GM12878 (cell line): ENCODE results near the gene CAMK1. TPM values are rescaled to one million over a fixed set of nuclear protein-coding genes. Genes with fewer than 3 reads are reported as not detected.

Experiments used
- E2F4 ChIP-seq: IDR thresholded peaks from 2 replicates; pipeline ENCODE4 v1.6.1; 2012; ENCODE audit warnings: low read depth, low read length, improper control_type of control experiment
- EGR1 ChIP-seq, 2 experiments: IDR thresholded peaks; 1 replicate in 1 of 2; 2 replicates in 1 of 2; pipeline ENCODE4 v1.6.1; 2011 to 2012; ENCODE audit warnings: low read depth in 2 of 2, low read length in 2 of 2, borderline replicate concordance in 1 of 2, mild to moderate bottlenecking in 1 of 2, moderate library complexity in 1 of 2
- FOXM1 ChIP-seq: IDR thresholded peaks from 2 replicates; pipeline ENCODE4 v1.6.1; 2012; ENCODE audit warnings: low read depth, mild to moderate bottlenecking, inconsistent platforms, low read length, moderate library complexity
- GABPA ChIP-seq: IDR thresholded peaks from 2 replicates; pipeline ENCODE4 v1.6.1; 2014; ENCODE audit warnings: antibody characterized with exemption, low read depth, mild to moderate bottlenecking, inconsistent platforms
- GATAD2B ChIP-seq: fragments of 450-650 bp; conservative IDR thresholded peaks from 2 replicates; pipeline ENCODE4 v1.6.1; 2017; ENCODE audit warnings: low read depth, mild to moderate bottlenecking, moderate library complexity
- LARP7 ChIP-seq: fragments of 450-650 bp; IDR thresholded peaks from 2 replicates; pipeline ENCODE4 v1.6.1; 2017; ENCODE audit warnings: mild to moderate bottlenecking
- MEF2B ChIP-seq: fragments of 450-650 bp; IDR thresholded peaks from 2 replicates; pipeline ENCODE4 v1.6.1; 2018; ENCODE audit warnings: mild to moderate bottlenecking, moderate library complexity; ENCODE audit not compliant: partially characterized antibody, poor library complexity, severe bottlenecking
- MYC ChIP-seq: IDR thresholded peaks from 2 replicates; pipeline ENCODE4 v1.6.1; 2011; ENCODE audit warnings: mild to moderate bottlenecking, low read length, moderate library complexity, inconsistent platforms; ENCODE audit not compliant: insufficient read depth, insufficient replicate concordance, insufficient read length, severe bottlenecking
- PML ChIP-seq: IDR thresholded peaks from 2 replicates; pipeline ENCODE4 v1.6.1; 2012; ENCODE audit warnings: low read length, inconsistent platforms
- SMAD1 ChIP-seq: fragments of 450-650 bp; IDR thresholded peaks from 2 replicates; pipeline ENCODE4 v1.6.1; 2018; ENCODE audit warnings: mild to moderate bottlenecking, low read depth; ENCODE audit not compliant: partially characterized antibody
- YBX1 ChIP-seq: fragments of 450-650 bp; IDR thresholded peaks from 2 replicates; pipeline ENCODE4 v1.6.1; 2016; ENCODE audit warnings: antibody characterized with exemption
- ZNF217 ChIP-seq: fragments of 450-650 bp; IDR thresholded peaks from 2 replicates; pipeline ENCODE4 v1.6.1; 2017; ENCODE audit warnings: antibody characterized with exemption, mild to moderate bottlenecking
- polyA plus RNA-seq, 11 experiments: library from polyadenylated mRNA; depleted of rRNA in 4 of 11; unstranded in 6 of 11; stranded (reverse) in 5 of 11; fragments of >200 nt; fragmentation: Nextera tagmentation in 4 of 11; fragmentation: Illumina TruSeq in 1 of 11; extraction: Ambion mirVana in 4 of 11; extraction: Trizol in 1 of 11; gene quantifications; 1 replicate in 1 of 11; 2 replicates in 10 of 11; pipeline versions ENCODE4 v1.2.1 to v1.2.3, GENCODE V29; 2011 to 2016; ENCODE audit warnings: inconsistent platforms in 2 of 11, missing spikeins in 2 of 11, low read depth in 1 of 11
- total RNA-seq, 4 experiments: library from RNA; depleted of rRNA in 3 of 4; stranded (reverse); fragments of >200 nt in 3 of 4; fragmentation: Illumina TruSeq in 1 of 4; extraction: Trizol in 1 of 4; gene quantifications; 2 replicates each; pipeline versions ENCODE4 v1.2.1 to v1.2.3, GENCODE V29; 2013 to 2021
- TF ChIP-seq, protein P1 (sequence below): fragments of 450-650 bp; IDR thresholded peaks from 2 replicates; pipeline ENCODE4 v1.6.1; 2017; ENCODE audit warnings: mild to moderate bottlenecking, moderate library complexity

Gene CAMK1
- total and polyA plus RNA-seq, 10 of the 15 experiments (the other 5 are each of a cell fraction or from before 2014, with no cell fraction given), result 0.24 to 2.1 (median 0.51) TPM; not detected in 2

DNA sequence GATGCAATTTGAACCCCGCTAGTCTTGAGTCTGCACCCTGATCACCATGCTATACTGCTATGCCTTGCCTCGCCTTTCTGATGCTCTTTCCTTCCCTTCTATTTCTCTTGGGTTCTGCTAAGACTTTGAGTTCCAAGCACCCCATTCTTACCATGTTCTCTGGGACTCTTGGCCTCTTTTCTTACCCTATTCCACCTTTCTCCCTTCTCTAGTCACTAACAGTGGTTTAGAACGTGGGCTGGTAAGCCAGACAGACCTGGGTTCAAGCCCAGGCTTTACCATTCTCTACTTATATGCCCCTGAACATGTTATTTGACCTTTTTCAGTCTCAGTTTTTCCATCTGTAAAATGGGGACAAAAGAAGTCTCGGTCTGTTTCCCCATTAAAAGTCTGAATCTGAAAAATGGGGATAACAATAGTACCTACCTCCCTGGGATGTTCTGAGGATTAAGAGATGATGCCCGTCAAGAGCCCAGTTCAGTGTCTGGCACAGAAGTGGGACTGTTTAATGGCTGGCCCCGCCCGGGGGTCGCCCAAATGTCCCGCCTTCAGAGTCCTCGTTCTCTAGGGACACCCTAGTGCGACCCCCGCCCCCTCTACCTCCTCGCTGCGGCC, 22.1 kb upstream of the CAMK1 start (continued):
- peak; percentile 87 for TF ChIP-seq MEF2B
- no peak for TF ChIP-seq MYC
- TF ChIP-seq, protein P1, sequence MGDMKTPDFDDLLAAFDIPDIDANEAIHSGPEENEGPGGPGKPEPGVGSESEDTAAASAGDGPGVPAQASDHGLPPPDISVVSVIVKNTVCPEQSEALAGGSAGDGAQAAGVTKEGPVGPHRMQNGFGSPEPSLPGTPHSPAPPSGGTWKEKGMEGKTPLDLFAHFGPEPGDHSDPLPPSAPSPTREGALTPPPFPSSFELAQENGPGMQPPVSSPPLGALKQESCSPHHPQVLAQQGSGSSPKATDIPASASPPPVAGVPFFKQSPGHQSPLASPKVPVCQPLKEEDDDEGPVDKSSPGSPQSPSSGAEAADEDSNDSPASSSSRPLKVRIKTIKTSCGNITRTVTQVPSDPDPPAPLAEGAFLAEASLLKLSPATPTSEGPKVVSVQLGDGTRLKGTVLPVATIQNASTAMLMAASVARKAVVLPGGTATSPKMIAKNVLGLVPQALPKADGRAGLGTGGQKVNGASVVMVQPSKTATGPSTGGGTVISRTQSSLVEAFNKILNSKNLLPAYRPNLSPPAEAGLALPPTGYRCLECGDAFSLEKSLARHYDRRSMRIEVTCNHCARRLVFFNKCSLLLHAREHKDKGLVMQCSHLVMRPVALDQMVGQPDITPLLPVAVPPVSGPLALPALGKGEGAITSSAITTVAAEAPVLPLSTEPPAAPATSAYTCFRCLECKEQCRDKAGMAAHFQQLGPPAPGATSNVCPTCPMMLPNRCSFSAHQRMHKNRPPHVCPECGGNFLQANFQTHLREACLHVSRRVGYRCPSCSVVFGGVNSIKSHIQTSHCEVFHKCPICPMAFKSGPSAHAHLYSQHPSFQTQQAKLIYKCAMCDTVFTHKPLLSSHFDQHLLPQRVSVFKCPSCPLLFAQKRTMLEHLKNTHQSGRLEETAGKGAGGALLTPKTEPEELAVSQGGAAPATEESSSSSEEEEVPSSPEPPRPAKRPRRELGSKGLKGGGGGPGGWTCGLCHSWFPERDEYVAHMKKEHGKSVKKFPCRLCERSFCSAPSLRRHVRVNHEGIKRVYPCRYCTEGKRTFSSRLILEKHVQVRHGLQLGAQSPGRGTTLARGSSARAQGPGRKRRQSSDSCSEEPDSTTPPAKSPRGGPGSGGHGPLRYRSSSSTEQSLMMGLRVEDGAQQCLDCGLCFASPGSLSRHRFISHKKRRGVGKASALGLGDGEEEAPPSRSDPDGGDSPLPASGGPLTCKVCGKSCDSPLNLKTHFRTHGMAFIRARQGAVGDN, result no peak
- peak; percentile 56 for TF ChIP-seq SMAD1
- no peak for TF ChIP-seq EGR1 (IDR thresholded peaks at IDR 0.05; ENCODE audit: borderline replicate concordance in 1 of 2, low read depth in 2 of 2, low read length in 2 of 2)
- no peak for TF ChIP-seq GABPA
- 0 out of 2 replicates have a peak, but pooled peaks have one; percentile 7 for TF ChIP-seq FOXM1
- peak; percentile 84 for TF ChIP-seq PML
- no peak for TF ChIP-seq YBX1
- TF ChIP-seq GATAD2B, result peak; percentile 72; the same call in 1 of the 2 replicates
- TF ChIP-seq LARP7, result no peak
- peak; percentile 51; the same call in 1 of the 2 replicates for TF ChIP-seq ZNF217
- no peak for TF ChIP-seq E2F4
